ENCODE results near the gene SNAI3.

DNA sequence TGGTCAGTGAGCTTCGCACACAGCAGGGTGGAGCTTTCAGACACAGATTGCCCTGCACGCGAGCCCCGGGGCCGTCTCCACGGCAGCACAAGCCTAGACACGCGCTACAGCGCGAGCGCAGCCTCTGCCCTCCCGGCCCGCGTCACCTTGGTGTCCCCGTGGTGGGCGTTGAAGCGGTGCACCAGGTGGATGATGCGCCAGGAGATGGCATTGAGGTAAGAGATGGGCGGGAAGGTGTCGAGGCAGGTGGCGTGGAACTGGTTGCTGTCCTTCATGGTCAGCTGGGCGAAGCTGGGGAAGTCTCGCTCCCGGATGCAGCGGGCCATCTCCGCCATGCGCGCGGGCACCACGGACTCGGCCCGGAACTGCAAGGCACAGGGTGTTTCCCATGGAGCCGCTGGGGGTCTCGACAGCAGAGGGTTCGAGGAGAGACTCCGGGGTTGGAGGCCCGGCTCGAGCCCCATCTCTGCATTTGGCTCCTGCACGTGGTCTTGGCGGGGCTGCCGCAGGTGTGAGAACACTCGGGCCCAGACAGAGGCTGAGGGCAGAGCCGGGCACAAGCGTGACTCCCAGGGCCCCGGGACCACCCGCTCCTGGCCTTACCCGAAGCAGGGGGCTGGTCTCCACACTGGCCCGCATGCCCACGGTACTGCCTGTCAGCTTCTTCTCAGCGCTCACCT, 31.1 kb downstream of the SNAI3 start:
- TF ChIP-seq CTCF (conservative IDR thresholded peaks at IDR 0.05 in 1 of 2, IDR thresholded peaks at IDR 0.05 in 1 of 2; ENCODE audit: extremely low read depth in 1 of 2, insufficient read depth in 1 of 2, low read depth in 1 of 2, low read length in 2 of 2): no peak
- no peak for TF ChIP-seq EZH2 (IDR thresholded peaks at IDR 0.05; ENCODE audit: borderline replicate concordance, low read length)
